Measurements from ENCODE around the gene BMERB1.

Gene BMERB1

GRCh38 chr16:15502041-15502725 lies 67.8 kb downstream of the BMERB1 start:
- no peak for DNase-seq

DNA sequence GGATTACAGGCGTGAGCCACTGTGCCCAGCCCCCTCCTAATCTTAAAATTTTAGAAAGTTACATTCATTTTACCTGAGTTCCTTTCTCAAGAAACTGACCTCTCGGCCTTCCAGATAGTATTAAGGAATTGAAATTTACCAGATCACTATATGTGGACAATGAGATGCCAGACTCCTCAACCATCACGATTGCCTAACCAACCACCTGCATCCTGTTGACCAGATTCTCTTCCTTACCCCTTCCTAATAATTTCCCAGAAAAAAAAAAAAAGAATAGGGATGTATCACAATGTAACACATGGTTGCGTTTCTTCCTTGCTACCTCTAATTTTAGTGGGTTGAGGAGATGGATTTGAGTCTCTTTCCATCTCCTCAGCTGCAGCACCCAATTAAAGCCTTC lies 72.1 kb downstream of the BMERB1 start:
- DNase-seq, result no peak

GRCh38 chr16:15507301-15507958 lies 73.0 kb downstream of the BMERB1 start:
- no peak for DNase-seq

- DNase-seq, result no peak
Measured at GRCh38 chr16:15507959-15508627, 73.7 kb downstream of the BMERB1 start.

- no peak for DNase-seq
Measured at GRCh38 chr16:15509051-15509592, 74.7 kb downstream of the BMERB1 start.

DNA sequence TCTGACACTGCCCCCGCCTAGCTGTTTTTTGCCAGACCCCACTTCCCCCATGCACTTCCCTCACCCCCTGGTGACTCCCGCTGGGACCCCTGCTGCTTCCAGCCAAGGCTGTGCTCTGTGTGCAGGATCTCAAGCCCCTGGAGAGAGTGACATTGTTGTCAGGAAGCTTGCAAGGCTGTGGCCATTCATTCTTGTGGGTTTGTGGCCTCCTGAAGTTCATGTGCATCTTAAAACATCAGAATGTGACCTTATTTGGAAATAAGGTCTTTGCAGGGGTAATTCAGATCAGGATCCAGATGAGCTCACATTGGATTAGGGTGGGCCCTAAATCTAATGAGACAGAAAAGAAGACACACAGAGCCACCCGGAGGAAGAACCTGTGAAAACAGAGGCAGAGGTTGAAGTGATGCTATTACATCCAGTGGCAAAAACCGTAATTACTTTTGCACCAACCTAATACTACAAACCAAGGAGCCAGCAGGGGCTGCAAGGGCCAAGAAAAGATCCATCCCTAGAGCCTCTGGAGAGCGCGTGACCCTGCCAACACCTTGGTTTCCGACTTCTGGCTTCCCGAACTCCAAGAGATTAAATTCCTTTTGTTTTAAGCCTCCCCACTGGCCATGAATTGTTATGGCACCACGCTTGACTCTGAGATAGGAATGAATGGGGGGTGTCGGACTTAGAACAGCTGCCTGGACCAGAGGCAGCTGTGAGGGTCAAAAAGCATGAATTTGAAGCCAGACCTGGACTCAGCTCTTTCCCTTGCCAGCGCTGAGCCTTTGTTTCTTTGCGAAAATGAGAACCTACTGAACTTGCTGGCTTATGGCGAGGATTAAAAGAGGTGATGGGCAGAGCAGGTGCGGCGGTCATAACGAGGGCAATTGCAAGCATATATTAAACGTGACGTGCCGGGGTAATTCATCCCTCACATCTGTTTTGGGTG lies 75.5 kb downstream of the BMERB1 start:
- no peak for DNase-seq

DNA sequence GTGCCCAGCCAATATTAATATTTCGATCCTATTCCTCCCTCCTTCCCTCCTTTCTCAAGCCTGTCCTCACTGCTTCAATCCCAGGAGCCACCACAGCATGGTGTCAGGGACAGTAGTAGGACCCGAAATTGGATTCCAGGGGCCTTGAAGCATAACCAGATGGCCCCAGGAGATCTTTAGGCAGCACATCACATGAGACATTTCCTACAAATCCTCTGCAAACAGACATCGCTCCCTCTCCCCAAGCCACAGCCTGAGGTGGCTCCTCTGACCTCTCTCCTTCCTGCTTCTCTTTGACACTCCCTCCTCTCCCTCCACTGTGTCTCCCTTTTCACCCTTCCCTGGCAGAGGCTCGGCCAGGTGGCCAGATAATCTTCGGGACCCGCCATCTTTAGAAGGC lies 76.6 kb downstream of the BMERB1 start:
- no peak for DNase-seq

DNA sequence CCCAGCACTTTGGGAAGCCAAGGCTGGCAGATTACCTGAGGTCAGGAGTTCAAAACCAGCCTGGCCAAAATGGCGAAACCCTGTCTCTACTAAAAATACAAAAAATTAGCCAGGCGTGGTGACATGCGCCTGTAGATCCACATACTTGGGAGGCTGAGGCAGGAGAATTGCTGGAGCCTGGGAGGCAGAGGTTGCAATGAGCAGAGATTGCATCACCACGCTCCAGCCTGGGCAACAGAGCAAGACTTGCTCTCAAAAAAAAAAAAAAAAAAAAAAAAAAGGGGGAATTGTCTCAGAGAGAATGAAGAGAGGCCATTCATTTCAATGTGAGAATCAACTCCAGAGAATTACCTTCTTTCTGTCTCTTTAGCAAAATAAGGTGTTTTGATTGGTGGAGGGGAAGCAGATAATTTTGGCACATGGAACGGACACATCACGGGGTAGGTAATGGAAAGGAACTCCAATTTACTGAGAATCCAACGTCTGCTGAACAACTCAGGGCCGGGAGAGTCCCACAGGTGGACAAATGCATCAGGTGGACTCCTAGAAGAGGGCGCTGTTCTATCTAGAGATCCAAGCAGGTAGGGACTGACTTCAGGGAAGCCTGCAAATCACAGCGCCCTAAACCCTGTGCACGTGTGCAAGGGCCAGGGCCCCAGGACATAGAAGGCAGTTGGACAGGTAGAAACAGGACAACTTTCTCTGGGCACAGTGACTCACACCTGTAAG lies 77.5 kb downstream of the BMERB1 start:
- no peak for DNase-seq

- no peak for DNase-seq
Measured at GRCh38 chr16:15513156-15513555, 78.8 kb downstream of the BMERB1 start.

GRCh38 chr16:15515992-15516391 lies 81.6 kb downstream of the BMERB1 start:
- no peak for DNase-seq

DNA sequence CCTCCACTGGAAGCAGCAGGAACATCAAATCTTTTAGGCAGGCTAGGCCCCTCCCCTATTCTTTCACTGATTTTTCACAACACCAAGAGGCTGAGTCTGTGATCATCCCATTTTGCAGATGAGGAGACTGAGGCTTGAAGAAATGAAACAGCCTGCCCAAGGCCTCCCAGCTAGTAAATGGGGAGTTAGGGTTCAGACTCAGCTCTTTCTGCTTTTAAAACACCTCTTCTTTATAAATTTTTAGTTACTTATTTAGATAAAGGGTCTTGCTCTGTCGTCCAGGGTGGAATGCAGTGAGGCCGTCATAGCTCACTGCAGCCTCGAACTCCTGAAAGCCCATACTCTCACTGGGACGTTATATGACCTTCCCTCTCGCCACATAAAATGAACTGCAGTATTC lies 82.2 kb downstream of the BMERB1 start:
- DNase-seq, result no peak

DNA sequence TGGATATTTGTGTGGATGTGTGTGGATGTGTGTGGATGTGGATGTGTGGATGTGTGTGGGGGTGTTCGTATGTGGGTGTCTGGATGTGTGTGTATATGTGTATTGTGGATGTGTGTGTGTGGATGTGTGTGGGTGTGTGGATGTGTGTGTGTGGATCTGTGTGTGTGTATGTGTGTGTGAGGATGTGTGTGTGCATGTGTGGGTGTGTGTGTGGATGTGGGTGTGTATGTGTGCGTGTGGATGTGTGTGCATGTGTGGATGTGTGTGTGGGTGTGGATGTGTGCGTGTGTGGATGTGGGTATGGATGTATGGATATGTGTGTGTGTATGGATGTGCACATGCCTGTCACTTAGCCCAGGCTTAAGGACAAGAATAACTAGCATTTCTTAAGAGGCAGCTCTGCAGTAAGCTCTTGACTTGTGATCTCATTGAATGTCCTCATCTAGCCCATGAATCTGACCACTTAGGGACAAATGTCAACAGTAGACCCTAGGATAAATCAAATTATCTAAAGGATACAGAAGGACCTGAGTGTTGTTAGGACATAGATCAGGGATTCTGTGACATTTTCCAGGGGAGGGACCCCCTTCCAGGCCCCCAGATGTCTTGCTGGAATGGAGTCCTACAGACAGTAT lies 83.5 kb downstream of the BMERB1 start:
- DNase-seq, result no peak

DNA sequence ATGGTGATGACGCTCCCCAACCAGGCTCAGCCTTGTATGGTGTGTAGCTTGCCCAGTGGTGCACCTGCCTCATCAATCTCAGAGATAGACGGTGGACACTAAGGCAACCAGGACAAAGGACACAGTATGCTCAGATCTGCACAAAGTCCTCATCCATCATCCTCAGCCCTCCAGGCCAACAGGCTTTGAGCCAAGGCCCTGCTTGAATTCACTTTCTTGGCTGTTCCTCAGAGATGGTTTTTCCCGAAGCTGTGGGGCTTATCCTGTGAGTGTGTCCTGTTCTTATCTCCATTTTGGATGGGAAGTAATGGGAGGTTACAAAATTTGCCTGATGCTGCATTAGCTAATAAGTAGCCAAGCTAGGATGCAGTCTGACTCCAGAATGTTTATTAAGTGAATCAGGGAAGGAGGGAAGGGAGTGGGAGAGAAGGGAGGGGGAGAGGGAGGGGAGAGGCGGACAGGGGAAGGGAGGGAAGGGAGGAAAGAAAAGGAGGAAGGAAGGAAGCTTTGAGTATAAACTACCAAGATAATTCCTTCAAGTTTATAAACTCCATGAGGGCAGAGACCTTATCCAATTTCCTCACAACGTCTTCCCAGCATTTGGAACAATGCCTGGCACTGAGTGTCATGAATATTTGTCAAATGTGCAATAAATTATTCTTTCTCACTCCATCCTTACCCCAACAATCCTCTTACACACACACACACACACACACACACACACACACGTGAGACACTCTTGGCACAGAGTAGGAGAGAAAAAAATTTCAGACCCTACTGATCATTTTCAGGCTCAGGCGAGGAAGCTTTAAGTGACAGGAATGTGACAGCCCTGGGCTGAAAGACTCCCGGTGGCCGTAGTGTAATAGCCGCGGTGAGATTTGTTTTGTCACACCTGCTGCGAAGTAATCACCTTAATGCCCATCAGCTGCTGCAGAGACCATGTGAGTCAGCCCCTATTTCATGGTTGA lies 84.3 kb downstream of the BMERB1 start:
- DNase-seq, result no peak

GRCh38 chr16:15519790-15520189 lies 85.4 kb downstream of the BMERB1 start:
- DNase-seq, result no peak

DNA sequence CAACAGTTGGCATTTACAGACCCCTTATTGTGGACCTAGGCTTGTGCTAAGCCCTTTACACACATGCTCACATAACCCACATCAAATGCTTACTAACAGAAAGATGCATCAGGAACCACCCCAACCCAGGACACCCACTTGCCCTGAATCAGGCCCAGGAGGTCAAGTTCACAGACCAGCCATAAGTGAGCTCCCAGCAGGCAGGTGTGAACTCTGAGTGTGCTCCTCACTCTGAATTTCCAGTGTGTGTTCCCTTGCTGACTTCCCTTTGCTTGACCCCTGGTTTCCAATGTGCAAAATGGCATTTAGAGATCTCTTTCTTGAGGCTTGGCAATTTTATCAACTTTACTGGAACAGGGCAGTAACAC lies 87.0 kb downstream of the BMERB1 start:
- no peak for DNase-seq

DNA sequence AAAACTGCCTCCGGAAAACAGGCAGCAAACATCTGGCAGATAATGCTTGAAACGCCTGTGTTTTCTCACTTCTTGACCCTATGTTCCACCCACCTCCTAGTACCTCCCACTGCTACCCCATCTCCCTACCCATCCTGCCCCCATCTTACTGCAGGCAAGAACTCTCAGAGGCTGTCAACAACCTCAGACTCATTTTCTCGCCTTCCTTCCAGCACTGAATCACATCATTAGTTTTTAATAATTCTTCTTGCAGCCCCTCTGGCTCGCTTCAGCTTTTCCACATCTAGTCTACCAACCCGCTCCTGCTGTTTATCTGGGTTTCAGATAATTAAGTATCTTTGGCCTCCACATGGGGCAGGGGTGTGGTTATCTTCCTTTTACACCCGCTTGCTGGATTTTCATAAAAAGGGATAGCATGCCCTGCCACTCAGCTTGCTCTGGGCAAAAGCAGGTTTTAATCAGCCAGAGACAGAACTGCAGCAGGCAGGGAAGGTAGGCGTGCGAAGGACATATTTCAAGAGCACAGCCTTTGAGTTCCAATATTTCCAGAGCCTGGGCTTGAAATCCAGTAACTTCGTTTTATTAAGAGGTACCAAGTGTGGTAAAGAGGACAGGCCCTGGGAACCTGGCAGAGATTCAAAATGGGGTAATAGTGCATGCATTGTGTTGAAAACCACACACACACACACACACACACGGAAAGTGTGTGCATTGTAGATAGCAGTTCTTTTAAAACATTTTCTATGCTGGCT lies 87.5 kb downstream of the BMERB1 start:
- no peak for DNase-seq

DNA sequence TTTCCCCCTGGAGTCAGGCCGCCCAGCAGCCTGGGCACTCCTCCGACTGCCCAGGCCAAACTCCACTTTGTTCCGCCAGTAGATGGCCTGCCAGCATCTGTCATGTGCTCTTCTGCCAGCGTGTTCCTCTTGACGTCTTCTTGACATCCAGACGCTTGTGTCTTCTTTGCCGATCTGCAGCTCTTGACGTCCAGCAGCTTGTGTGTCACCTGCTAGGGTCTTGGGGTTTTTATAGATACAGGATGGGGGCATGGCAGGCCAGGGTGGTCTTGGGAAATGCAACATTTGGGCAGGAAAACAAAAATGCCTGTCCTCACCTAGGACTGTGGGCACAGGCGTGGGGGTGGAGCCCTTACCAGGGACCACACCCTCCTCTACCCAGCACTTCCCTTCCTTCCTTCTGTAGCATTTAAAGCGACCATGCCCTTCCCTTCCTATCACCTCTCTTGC lies 88.7 kb downstream of the BMERB1 start:
- DNase-seq, result peak; percentile 46 to 62

GRCh38 chr16:15523939-15524338 lies 89.6 kb downstream of the BMERB1 start:
- no peak for DNase-seq

- DNase-seq, result no peak
Measured at GRCh38 chr16:15524966-15525365, 90.6 kb downstream of the BMERB1 start.

All from hippocampal formation (tissue), 2 donors.